ENCODE results near the gene ZC3H12A. TPM values are rescaled to one million over a fixed set of nuclear protein-coding genes. Genes with fewer than 3 reads are reported as not detected.

ZC3H12A gene
- total RNA-seq, 2 experiments from 2014 or later = 164 to 165 TPM

DNA sequence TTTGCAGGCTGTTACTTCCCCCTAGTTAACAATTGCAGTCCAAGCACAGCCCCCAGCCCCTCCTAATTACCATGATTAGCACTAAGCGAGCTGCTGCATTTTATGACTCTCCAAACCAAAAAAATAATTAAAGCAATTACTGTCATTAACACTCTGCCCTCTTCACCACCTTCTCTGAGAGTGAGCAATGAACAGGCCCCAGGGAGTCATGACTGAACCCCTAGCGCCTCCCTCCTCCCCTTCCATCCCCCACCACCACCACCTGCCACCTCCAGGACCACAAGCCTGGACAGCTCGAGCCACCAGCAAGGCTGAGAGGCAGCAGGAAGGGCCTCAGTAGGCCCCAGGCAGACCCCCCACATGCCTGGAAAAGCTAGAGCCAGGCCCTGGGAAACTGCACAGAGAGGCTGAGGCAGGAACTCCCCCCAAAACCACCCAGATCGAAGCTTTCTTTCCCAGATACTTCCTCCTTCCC is 35.5 kb upstream of the ZC3H12A start:
- peaks cover 18% of the 10 kb centered on the region for H3K27me3 Mint-ChIP-seq
- Histone ChIP-seq H3K4me3 (ENCODE audit: low read length) (no peak overlapping the region), H3K4me1 (ENCODE audit: insufficient read depth, low read length) (peaks cover 6% of the 10 kb centered on the region), H3K27ac (ENCODE audit: low read depth in 1 of 2, low read length in 2 of 2) (no peak overlapping the region), H3K27me3 (ENCODE audit: control insufficient read depth in 1 of 2, insufficient read depth in 2 of 2, low read length in 2 of 2) (peaks cover 0 to 7% of the 10 kb centered on the region in 2 experiments), H3K9me3 (ENCODE audit: control insufficient read depth in 1 of 2, insufficient read depth in 1 of 2, low read length in 2 of 2) (no peaks in the 10 kb centered on the region), H3K36me3 (ENCODE audit: insufficient read depth, low read length) (no peaks in the 10 kb centered on the region)
- H3K36me3 Mint-ChIP-seq (ENCODE audit: low read depth) = no peaks in the 10 kb centered on the region
- no peaks in the 10 kb centered on the region for H3K4me1 Mint-ChIP-seq (ENCODE audit: low read depth)
- ChIA-PET POLR2A (no interaction called here), CTCF (interaction anchor here (1.2 kb wide), 1 partner anchor 863 kb away, joined by 3 read pairs; no protein-coding TSS in a partner anchor)
- H3K27ac Mint-ChIP-seq = no peak overlapping the region
- DNase-seq (no peak), ATAC-seq (ENCODE audit: poor library complexity) (no peak)
- no peaks in the 10 kb centered on the region for H3K9me3 Mint-ChIP-seq
- intact Hi-C loops (cut with DNase I, micrococcal nuclease) = loop anchor here in 1 of 2 experiments (10.0 kb wide), 1 partner anchor 1344 kb away; no protein-coding TSS in a partner anchor
- no peak overlapping the region for H3K4me3 Mint-ChIP-seq
- TF ChIP-seq, protein P1, sequence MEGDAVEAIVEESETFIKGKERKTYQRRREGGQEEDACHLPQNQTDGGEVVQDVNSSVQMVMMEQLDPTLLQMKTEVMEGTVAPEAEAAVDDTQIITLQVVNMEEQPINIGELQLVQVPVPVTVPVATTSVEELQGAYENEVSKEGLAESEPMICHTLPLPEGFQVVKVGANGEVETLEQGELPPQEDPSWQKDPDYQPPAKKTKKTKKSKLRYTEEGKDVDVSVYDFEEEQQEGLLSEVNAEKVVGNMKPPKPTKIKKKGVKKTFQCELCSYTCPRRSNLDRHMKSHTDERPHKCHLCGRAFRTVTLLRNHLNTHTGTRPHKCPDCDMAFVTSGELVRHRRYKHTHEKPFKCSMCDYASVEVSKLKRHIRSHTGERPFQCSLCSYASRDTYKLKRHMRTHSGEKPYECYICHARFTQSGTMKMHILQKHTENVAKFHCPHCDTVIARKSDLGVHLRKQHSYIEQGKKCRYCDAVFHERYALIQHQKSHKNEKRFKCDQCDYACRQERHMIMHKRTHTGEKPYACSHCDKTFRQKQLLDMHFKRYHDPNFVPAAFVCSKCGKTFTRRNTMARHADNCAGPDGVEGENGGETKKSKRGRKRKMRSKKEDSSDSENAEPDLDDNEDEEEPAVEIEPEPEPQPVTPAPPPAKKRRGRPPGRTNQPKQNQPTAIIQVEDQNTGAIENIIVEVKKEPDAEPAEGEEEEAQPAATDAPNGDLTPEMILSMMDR (IDR thresholded peaks at IDR 0.05) = no peak

DNA sequence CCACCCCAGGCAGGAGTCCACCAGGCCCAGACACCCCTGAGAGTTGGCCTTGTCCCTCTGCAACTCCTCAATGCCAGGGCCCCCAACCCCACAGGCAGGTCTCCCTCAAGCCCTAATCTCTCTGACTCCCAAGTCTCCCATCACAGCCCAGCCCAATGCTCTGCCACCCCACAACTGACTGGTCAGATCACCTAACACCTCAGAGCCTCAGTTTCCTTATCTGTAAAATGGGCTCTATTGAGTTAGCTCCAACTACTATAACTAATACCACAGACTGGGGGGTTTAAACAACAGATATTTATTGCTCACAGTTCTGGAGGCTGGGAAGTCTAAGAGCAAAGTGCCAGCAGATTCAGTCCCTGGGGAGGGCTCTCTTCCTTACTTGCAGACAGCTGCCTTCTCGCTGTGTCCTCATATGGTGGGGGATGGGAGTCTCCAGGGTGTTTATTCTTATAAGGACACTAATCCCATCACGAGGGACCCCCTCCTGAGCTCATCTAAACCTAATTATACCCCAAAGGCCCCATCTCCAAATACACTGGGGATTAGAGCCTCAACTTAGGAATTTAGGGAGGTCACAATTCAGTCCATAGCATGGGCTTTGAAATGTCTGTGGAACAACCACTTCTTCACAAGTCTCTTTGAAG is 34.9 kb upstream of the ZC3H12A start:
- CTCF ChIA-PET = no interaction called here

DNA sequence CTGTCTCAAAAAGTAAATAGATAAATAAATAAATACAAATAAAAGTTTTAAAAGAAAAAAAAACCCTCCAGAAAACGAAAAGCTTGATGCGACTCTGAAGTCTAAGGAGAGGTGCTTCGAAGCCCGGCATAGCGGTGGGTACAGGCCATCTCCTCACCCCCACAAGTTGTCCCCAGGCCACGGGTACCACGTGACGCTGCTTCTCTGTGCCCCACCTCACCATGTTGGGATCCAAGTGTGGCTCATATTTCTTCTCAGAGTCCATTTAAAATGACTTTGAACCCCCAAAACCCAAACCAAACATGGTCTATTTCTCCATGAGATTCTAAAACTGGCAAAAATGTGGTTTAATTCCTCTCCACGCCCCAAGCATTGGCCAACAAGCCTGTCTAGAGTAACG is 32.9 kb upstream of the ZC3H12A start:
- Mint-ChIP-seq H3K27me3 (peaks cover 11% of the 10 kb centered on the region), H3K4me3 (no peak overlapping the region), H3K9me3 (no peaks in the 10 kb centered on the region), H3K27ac (no peak overlapping the region), H3K4me1 (ENCODE audit: low read depth) (no peaks in the 10 kb centered on the region), H3K36me3 (ENCODE audit: low read depth) (no peaks in the 10 kb centered on the region)
- Histone ChIP-seq H3K36me3 (ENCODE audit: insufficient read depth, low read length) (no peaks in the 10 kb centered on the region), H3K4me3 (ENCODE audit: low read length) (no peak overlapping the region), H3K4me1 (ENCODE audit: insufficient read depth, low read length) (no peaks in the 10 kb centered on the region), H3K27me3 (ENCODE audit: control insufficient read depth in 1 of 2, insufficient read depth in 2 of 2, low read length in 2 of 2) (peaks cover 0 to 7% of the 10 kb centered on the region in 2 experiments), H3K27ac (ENCODE audit: low read depth in 1 of 2, low read length in 2 of 2) (no peak overlapping the region), H3K9me3 (ENCODE audit: control insufficient read depth in 1 of 2, insufficient read depth in 1 of 2, low read length in 2 of 2) (no peaks in the 10 kb centered on the region)
- ChIA-PET CTCF (no interaction called here), POLR2A (no interaction called here)
- TF ChIP-seq, protein P1 (IDR thresholded peaks at IDR 0.05) = no peak
- ATAC-seq (ENCODE audit: poor library complexity) = no peak
- intact Hi-C loops (cut with DNase I, micrococcal nuclease) = no loop called here
- no peak for DNase-seq

More for the DNA sequence above, 34.9 kb upstream of the ZC3H12A start:
- Mint-ChIP-seq H3K4me3 (no peak overlapping the region), H3K27me3 (peaks cover 15% of the 10 kb centered on the region), H3K9me3 (no peaks in the 10 kb centered on the region), H3K4me1 (ENCODE audit: low read depth) (no peaks in the 10 kb centered on the region), H3K27ac (no peak overlapping the region), H3K36me3 (ENCODE audit: low read depth) (no peaks in the 10 kb centered on the region)
- no peak overlapping the region for H3K4me3 ChIP-seq (ENCODE audit: low read length)
- TF ChIP-seq, protein P1 (IDR thresholded peaks at IDR 0.05) = no peak
- peaks cover under 1% of the 10 kb centered on the region for H3K4me1 ChIP-seq (ENCODE audit: insufficient read depth, low read length)
- intact Hi-C loops (cut with DNase I, micrococcal nuclease) = loop anchor here in 1 of 2 experiments (10.0 kb wide), 1 partner anchor 1345 kb away; no protein-coding TSS in a partner anchor
- H3K9me3 ChIP-seq (ENCODE audit: control insufficient read depth in 1 of 2, insufficient read depth in 1 of 2, low read length in 2 of 2) = no peaks in the 10 kb centered on the region
- H3K27ac ChIP-seq (ENCODE audit: low read depth in 1 of 2, low read length in 2 of 2) = no peak overlapping the region
- POLR2A ChIA-PET = no interaction called here
- no peaks in the 10 kb centered on the region for H3K36me3 ChIP-seq (ENCODE audit: insufficient read depth, low read length)
- DNase-seq (no peak), ATAC-seq (ENCODE audit: poor library complexity) (no peak)
- peaks cover 0 to 7% of the 10 kb centered on the region in 2 experiments for H3K27me3 ChIP-seq (ENCODE audit: control insufficient read depth in 1 of 2, insufficient read depth in 2 of 2, low read length in 2 of 2)

Data from CD4-positive, alpha-beta T cell (primary cell).